B cell (primary cell): ENCODE results near the gene KRTAP10-12.

Experiments used
- EZH2 ChIP-seq: IDR thresholded peaks from 2 replicates; pipeline ENCODE4 v1.6.1; 2012; ENCODE audit warnings: borderline replicate concordance, low read depth, mild to moderate bottlenecking, moderate library complexity, low read length; ENCODE audit not compliant: insufficient read depth, poor library complexity, severe bottlenecking
- TF ChIP-seq, protein P1 (sequence below): fragments of 200-600 bp; IDR thresholded peaks from one replicate; pipeline ENCODE4 v1.8.0; 2022; ENCODE audit warnings: antibody characterized with exemption, mild to moderate bottlenecking

GRCh38 chr21:44647222-44647552, 49.8 kb upstream of the KRTAP10-12 start:
- TF ChIP-seq, protein P1, sequence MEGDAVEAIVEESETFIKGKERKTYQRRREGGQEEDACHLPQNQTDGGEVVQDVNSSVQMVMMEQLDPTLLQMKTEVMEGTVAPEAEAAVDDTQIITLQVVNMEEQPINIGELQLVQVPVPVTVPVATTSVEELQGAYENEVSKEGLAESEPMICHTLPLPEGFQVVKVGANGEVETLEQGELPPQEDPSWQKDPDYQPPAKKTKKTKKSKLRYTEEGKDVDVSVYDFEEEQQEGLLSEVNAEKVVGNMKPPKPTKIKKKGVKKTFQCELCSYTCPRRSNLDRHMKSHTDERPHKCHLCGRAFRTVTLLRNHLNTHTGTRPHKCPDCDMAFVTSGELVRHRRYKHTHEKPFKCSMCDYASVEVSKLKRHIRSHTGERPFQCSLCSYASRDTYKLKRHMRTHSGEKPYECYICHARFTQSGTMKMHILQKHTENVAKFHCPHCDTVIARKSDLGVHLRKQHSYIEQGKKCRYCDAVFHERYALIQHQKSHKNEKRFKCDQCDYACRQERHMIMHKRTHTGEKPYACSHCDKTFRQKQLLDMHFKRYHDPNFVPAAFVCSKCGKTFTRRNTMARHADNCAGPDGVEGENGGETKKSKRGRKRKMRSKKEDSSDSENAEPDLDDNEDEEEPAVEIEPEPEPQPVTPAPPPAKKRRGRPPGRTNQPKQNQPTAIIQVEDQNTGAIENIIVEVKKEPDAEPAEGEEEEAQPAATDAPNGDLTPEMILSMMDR, result no peak
- no peak for TF ChIP-seq EZH2
